GM06990 (cell line): ENCODE results near the gene HRK.

Source experiments
- DNase-seq: peaks from one replicate; pipeline ENCODE4 v3.0.0-alpha.2; 2011; ENCODE audit not compliant: insufficient read length; ENCODE audit errors: extremely low read depth
- H3K27me3 ChIP-seq: replicated peaks from 2 replicates; pipeline ENCODE4 v1.6.0; 2011; ENCODE audit warnings: low read length; ENCODE audit not compliant: control insufficient read depth, insufficient read depth
- H3K36me3 ChIP-seq: 2 replicates; pipeline ENCODE4 v1.5.1; 2011; ENCODE audit warnings: low read length; ENCODE audit not compliant: control insufficient read depth, insufficient read depth
- H3K4me3 ChIP-seq: replicated peaks from 2 replicates; pipeline ENCODE4 v1.5.1; 2011; ENCODE audit warnings: low read depth, mild to moderate bottlenecking, control low read depth, low read length
- CTCF ChIP-seq: IDR thresholded peaks from 2 replicates; pipeline ENCODE4 v1.5.1; 2011; ENCODE audit warnings: low read length, control low read depth, mild to moderate bottlenecking, inconsistent platforms; ENCODE audit not compliant: insufficient read depth, poor library complexity, severe bottlenecking

HRK gene

GRCh38 chr12:116874324-116874995, 6.8 kb downstream of the HRK start:
- no peaks in the 10 kb centered on the region for H3K36me3 ChIP-seq
- no peak for TF ChIP-seq CTCF
- no peak overlapping the region for H3K4me3 ChIP-seq
- no peak for DNase-seq
- H3K27me3 ChIP-seq: no peaks in the 10 kb centered on the region; the same call in 1 of the 2 replicates

- no peak for DNase-seq
- Histone ChIP-seq H3K36me3 (no peaks in the 10 kb centered on the region), H3K27me3 (no peaks in the 10 kb centered on the region; the same call in 1 of the 2 replicates), H3K4me3 (no peak overlapping the region)
- TF ChIP-seq CTCF: no peak
Observed at GRCh38 chr12:116870306-116870705, 10.9 kb downstream of the HRK start.

GRCh38 chr12:116867523-116867922, 13.7 kb downstream of the HRK start:
- no peaks in the 10 kb centered on the region; the same call in 1 of the 2 replicates for H3K27me3 ChIP-seq
- H3K36me3 ChIP-seq: no peaks in the 10 kb centered on the region
- no peak for TF ChIP-seq CTCF
- H3K4me3 ChIP-seq: no peak overlapping the region
- DNase-seq: no peak

- Histone ChIP-seq H3K4me3 (no peak overlapping the region), H3K36me3 (no peaks in the 10 kb centered on the region), H3K27me3 (no peaks in the 10 kb centered on the region; the same call in 1 of the 2 replicates)
- no peak for TF ChIP-seq CTCF
- no peak for DNase-seq
Observed at GRCh38 chr12:116864371-116865160, 16.7 kb downstream of the HRK start.

GRCh38 chr12:116863275-116863767, 17.9 kb downstream of the HRK start:
- DNase-seq: no peak
- no peaks in the 10 kb centered on the region; the same call in none of the 2 replicates for H3K27me3 ChIP-seq
- peak; percentile 70 for TF ChIP-seq CTCF
- no peaks in the 10 kb centered on the region for H3K36me3 ChIP-seq
- H3K4me3 ChIP-seq: no peak overlapping the region
